ENCODE results near the gene ARL4A. TPM values are rescaled to one million over a fixed set of nuclear protein-coding genes. Genes with fewer than 3 reads are reported as not detected.
"Not testable (repeated sequence)": the region's sequence is repeated elsewhere in the genome, so short reads cannot be mapped to it uniquely, and the experiment has no call there.

The ARL4A gene, protein sequence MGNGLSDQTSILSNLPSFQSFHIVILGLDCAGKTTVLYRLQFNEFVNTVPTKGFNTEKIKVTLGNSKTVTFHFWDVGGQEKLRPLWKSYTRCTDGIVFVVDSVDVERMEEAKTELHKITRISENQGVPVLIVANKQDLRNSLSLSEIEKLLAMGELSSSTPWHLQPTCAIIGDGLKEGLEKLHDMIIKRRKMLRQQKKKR
- total RNA-seq, result 10.1 TPM
- long read RNA-seq, partial matches to known transcripts, result 0 of 3 reads
- long read RNA-seq, other reads (novel, unspliced or antisense), result 0 of 3 reads

DNA sequence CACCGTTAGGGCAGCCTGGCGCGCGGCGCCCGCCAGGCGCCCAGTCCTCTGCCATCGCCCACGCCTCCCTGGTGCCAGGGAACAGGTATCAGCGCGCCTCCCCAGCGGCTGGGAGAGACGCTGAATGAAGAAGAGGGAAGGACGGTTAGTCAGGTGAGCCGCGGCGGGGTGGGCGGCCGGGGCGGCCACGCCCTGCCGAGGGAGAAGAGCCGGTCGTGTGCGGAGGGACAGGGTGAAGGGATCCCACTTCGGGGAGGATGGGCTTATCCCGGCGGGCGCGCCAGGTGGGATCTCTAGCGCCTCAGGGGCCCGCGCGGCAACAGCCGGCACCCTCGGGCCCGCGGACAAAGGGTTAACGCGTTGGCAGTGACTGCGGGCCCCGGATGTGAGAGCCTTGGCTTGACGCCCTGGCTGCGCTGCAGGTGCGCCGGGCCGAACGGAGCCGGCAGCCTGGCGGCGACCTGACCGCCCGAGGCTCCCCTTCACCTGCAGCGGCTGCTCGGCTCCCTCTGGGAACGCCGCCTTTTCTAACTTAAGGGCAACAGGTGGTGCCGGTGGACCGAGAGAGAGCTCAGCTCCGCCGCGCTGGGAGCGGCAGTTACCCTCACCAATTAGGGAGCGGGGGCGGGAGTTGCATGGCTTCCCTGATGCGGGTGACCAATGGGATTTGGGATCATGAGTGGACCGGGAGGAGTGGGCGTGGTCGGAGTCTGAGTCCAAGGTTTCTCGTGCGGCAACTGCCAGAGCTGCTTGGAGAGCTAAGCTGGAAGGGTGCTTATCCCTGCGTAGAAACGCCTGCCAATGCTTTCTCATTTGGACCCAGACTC, at the start of gene ARL4A:
Gene ARL4A (plus strand): TSS at position 743 of the 827 bp plus-strand sequence. CDS start 622 bp downstream, outside the sequence.
- DNase-seq (ENCODE audit: missing footprints) (peak; percentile 98), ATAC-seq (peak; percentile 97)
- intact Hi-C loops (cut with DNase I), result loop anchor here (2.0 to 5.0 kb wide), 7 partner anchors 42 to 576 kb away; no protein-coding TSS in a partner anchor

DNA sequence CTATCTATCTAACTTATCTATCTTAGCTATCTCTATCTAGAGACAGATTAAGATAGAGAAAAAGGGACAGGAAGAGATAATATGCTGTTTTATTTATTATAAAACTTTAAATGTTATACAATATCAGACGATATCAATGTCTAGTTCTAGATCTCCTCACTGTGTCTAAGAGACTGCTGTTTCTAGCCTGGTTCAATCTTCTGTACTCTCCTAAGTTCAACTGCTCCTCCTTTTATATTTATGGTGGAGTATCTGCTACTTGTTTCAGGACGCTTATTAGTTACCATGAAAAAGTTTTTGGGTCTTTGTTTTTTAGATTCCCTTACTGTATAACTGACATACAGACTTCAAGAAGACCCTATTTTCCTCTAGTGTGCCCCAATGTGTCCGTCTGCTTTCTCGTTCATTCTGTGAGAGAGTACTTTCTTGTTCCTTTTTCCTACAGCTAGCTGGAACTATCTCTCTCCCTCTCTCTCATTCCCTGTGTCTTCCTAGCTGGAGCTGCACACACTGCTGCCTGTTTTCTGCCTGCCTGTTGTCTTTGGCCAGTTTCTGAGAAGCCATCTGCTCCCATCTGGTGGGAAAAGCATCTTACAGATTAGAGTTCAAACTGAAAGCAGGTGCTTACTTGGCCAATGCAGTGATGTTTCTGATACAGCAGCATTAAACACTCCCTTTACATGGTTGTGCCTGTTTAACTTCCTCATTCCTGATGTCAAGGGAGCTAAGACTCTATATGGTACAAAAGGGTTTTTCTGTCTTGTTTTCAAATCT, 49.4 kb upstream of the ARL4A start:
- ATAC-seq (peak; percentile 52), DNase-seq (ENCODE audit: missing footprints) (no peak)
- intact Hi-C loops (cut with DNase I), result loop anchor here (2.0 to 5.0 kb wide), 2 partner anchors 49 to 625 kb away; partner anchors contain the start of gene ARL4A

DNA sequence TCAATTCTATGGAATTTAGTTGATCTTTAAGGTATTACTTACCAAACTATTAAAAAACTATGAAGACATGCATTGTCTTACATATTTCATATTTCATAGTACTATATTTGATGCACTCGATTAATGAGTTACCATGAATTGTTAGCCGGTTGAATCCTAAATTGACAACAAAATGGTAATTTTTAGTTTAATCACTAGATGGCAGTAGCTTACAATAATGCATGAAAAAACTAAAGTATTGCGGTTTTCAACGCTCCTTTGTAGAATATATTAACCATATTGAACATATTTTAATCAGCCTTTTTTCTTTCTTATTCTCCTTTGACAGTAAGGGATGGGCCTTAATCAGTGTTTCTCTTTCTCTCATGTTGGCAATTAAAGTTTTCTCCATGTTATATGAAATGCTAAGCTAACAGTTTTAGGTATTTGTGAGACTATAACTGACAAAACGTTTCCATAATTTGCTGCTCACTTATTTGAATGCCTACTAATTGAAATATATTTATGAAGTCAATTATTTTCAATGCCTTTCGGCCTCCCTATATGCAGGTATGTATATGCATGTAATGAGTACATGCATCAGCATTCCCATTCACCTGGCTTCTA, 48.5 kb upstream of the ARL4A start:
- intact Hi-C loops (cut with DNase I), result loop anchor here (2.0 to 5.0 kb wide), 2 partner anchors 48 to 624 kb away; partner anchors contain the start of gene ARL4A
- no peak for ATAC-seq
- no peak for DNase-seq (ENCODE audit: missing footprints)

DNA sequence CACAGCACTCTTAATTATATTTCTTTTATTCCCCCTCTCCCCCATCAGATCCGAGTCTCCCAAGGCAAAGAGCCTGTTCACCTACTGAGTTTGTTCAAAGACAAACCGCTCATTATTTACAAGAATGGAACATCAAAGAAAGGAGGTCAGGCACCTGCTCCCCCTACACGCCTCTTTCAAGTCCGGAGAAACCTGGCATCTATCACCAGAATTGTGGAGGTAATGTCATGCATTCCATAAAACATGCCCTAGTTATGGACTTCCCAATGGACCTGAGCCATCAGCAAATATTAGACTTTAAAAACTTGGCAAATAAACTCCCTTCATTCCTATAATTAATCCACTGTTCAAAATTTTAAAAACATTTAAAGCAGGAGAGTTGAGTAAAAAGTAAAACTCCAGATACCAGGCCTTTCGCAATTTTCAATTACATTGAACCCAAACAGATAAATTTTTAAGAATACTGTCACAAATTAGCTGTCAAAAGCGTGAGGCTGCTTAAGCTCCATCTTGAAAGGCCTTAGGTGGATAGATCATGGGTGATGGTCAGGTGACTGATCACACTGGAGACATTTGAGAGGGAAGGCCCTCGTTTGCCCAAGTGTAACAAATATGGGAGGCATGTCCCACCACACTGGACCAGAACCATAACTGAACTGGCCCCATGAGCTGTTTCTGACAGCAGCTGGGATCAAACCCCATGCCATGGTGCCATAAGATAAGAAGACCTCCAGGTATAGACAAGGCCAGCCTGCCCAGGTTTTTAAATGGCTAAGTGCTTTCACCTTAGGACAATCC, 46.9 kb upstream of the ARL4A start:
- no peak for ATAC-seq
- DNase-seq (ENCODE audit: missing footprints), result no peak
- intact Hi-C loops (cut with DNase I), result no loop called here

DNA sequence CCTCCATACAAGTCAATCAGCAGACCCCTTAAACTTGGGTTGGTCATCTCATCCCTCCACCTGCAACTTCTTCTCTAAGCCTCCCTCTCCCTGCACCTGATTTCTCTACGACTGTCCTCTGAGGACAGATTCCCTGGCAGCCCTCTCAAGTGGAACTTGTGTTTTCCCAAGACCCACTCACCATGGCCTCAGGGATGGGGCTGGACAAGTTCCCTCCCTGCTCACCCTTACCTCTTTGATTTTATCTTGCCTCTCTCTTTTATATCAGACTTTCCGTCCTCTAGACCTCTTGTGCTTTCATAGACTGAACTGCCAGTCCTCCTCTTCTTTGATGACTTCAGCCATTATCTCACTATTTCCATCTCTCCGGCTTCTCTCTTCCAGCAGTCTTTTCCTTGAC, 46.2 kb upstream of the ARL4A start:
- DNase-seq (ENCODE audit: missing footprints) (no peak), ATAC-seq (no peak)
- intact Hi-C loops (cut with DNase I), result no loop called here

DNA sequence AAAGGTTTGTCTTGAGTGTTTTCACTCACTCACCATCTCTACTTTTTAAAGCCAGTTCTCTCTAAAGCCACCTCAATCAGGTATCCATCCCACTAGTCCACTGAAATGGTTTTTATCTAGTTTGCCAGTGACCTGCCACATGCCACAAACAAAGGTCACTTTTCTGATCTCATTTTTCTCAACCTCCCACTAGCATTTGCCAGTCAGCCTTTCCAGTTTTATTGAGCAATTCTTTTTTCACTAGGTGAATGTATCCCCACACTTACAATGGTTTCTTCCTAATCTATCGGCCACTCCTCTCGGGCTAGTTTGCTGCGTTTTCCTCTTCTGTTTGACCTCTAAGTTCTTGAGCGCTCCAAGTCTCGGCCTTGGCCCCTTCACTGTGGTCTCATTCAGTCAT, 44.9 kb upstream of the ARL4A start:
- intact Hi-C loops (cut with DNase I), result no loop called here
- DNase-seq (ENCODE audit: missing footprints), result no peak
- ATAC-seq, result no peak

DNA sequence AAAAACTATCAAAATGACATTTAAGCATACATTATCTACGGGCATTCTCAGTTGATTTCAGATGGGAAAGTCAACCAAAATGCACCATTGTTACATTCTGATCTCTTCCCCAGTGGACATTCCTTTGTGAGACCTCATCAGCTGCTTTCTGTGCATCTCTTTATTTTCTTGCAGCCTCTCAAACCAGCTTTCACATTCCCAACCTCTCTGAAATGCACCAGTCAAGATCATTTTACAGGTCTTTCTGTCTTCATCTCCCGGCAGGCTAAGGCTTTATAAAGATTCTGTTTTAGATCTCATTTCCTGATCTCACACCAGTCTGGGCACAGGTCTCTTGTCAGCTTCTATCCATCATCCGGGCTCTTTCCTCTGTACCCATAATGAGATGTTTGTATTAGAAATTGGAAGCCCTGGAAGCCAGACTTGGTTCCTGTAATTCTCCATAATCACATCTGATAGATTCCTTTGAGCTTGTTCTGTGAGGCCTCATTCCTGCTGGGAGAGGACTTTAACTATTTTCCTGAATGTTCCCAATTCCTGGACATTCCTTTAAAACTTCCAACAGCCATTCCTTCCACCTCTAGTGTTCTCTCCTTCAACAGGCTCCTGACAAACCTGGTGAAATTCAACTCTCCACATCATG, 44.3 kb upstream of the ARL4A start:
- ATAC-seq, result no peak
- no peak for DNase-seq (ENCODE audit: missing footprints)
- intact Hi-C loops (cut with DNase I), result no loop called here

DNA sequence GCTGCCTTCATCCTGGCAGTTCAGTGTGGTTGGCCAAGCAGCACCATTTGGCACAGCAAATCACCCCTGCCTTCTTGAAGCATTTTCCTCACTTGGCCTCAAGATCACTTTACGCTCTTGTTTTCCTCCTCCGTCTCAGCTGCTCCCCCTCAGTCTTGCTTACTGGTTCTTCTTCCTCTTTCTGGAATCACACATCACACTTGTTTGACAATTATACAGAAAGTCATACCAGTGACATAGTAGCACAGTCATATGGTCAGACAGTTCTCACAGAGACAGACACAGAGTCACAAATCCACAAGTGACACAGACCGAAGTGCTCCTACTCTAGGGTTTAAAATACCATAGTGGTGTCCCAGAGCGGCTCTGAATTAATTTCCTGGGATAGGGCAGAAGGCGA, 43.8 kb upstream of the ARL4A start:
- intact Hi-C loops (cut with DNase I), result no loop called here
- DNase-seq (ENCODE audit: missing footprints) (no peak), ATAC-seq (no peak)

DNA sequence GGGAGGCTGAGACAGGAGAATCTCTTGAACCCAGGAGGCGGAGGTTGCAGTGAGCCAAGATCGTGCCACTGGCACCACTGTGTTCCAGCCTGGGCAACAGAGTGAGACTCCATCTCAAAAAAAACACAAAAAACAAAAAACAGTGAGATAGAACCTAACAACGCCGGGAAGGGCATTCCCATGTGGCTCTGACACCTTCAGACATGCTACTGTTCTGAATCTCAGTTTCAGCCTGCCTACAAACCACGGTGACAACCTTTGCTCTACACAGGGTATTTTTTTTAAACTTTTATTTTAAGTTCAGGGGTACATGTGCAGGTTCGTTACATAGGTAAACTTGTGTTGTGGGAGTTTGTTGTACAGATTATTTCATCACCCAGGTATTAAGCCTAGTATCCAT, 42.2 kb upstream of the ARL4A start:
- ATAC-seq; DNase-seq (ENCODE audit: missing footprints); intact Hi-C loops (cut with DNase I): not testable (repeated sequence)

DNA sequence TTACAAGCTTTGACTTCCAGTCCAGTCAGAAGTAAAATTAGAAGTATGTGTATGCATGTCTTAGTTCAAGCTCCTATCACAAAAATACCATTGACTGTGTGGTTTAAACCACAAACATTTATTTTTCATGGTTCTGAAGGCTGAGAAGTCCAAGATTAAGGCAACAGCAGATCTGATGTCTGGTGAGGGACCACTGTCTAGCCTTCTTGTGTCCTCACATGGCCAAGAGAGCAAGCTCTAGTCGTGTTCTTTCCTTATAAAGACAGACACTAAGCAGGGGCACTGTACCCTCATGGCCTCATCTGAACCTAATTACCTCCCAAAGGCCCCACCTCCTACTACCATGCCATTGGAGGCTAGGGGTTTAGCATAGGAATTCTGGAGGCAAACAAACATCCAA, 41.3 kb upstream of the ARL4A start:
- no peak for ATAC-seq
- intact Hi-C loops (cut with DNase I), result no loop called here
- no peak for DNase-seq (ENCODE audit: missing footprints)

DNA sequence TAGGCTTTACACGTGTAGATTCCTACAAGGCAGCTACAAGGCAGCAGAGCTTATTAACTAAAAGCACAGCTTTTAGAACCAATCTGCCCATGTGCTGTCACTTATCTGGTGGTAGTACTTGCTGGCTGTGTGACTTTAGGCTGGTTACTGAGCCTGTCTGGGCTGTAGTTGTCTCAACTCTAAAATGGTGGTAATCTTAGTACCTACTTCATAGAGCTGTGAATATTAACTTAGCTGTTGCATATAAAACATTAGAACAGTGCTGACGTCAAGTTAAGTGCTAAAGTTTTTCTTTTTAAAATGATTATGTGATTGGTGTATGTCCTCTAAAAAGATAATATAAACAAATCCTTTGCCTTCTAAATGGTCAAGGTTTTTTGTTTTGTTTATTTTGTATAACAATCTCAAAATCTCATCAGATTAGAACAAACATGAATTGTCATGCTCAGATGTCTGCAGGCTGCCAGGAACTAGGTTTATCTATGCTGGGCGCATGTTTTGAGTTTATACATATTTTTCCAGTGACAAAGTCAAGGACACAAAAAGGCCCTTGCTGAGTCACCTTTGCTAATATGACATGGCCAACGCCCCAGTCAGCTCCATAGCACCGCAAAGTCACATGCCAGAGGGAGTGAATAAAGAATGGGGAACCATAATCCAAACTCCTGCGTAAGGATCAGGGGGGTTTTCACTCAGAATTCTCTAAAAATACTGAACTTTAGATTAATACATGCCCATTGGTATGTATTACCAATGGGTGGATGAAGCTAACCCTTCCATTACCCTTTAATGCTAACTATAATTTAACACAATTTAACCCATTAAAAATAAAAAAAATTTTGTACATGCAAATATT, 39.8 kb upstream of the ARL4A start:
- intact Hi-C loops (cut with DNase I), result no loop called here
- DNase-seq (ENCODE audit: missing footprints), result no peak
- ATAC-seq, result no peak

DNA sequence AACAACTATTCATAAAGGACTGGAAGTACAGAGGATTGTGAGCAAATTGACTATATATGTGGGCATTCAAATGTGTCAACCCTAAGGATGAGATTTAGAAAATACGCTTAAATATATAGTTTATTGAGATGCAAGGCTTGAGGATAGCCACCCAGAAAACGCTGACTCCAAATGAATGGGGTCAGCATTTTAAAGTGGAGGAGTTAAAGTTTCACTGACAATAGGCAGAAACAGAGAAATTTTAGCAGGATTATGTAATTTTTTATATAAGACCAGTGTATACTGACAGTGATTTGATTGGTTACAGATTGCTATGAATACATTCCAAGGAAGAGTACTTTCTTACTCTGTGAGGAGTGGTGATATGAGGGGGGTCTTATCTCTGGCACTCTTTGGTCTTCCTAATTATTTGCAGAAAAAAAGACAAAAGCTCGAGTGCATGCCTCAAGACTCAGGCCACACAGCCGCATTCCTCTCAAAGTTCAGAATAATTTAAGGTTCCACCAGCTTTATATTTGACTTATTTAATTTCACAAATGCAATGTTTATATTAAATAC, 38.6 kb upstream of the ARL4A start:
- ATAC-seq (no peak), DNase-seq (ENCODE audit: missing footprints) (no peak)
- intact Hi-C loops (cut with DNase I), result no loop called here

DNA sequence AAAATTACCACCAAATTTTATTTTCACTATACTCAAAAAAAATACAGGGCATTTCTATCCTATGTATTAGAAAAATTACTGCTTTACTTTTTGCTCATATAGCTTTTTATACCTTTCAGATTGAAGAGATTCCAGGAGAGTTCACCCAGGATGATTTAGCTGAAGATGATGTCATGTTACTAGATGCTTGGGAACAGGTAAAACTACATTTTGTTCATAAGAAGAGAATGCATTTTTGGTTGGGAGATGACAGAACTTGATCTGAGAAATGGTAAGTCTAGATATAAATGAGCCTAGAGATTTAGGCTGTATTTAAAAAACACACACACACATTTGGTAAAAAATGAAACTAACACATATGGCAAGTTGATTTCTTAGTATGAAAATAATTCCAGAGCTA, 38.1 kb upstream of the ARL4A start:
- no peak for ATAC-seq
- intact Hi-C loops (cut with DNase I), result no loop called here
- DNase-seq (ENCODE audit: missing footprints), result no peak

DNA sequence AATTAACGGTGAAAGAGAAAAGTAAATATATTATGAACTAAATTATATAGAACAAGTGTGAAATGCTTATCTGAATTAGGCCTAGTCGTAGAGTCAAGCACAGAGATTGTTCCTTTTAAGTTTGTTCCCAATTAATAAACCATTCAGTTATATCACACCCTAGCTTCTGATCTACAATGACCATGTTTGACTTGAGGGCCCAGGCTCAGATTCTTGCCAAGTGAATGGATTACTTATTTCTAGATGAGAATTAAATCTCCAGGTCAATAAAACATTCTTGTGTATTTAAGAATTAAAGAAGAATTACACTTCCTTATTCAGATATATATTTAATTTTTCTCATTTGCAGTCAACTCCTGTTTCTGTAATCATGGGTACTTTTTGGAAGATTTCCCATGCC, 37.4 kb upstream of the ARL4A start:
- intact Hi-C loops (cut with DNase I), result no loop called here
- ATAC-seq (no peak), DNase-seq (ENCODE audit: missing footprints) (no peak)

DNA sequence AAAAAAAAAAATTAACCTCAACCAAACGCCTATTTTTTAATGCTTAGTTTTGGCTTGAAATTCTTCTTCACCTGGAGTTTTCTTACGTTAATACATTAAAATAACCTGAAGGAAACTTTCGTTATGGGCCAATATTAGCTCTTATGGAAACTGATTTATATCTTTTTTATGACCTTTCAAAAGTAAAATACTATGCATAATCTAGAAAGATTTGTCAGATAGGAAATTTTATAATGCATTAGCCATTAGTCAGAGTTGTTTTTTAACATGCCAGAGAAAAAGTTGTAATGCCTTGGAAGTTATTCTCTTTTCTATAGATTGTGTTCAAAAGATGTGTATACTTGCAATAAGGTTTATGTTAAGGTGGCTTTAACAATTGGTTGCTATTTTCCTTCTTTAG, 34.3 kb upstream of the ARL4A start:
- ATAC-seq (no peak), DNase-seq (ENCODE audit: missing footprints) (no peak)
- intact Hi-C loops (cut with DNase I), result no loop called here

DNA sequence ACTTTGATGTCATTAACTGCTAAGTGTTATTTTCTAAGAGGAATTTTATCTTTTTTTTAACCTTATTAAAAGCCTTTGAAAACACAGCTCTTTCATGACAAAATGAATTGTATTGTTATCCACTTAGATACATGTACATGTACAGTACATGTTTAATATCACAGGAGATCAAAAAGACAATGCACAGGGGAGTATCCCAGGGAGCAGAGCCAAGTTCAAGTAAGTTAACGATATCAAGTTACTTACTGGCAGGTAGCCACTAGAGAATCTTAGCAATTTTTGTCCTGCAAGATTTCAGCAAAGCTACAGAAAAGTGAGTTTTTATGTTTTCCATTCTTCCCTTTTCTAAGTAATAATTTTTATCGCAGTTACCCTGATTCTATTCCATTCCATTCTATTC, 33.9 kb upstream of the ARL4A start:
- ATAC-seq (no peak), DNase-seq (ENCODE audit: missing footprints) (no peak)
- intact Hi-C loops (cut with DNase I), result no loop called here

DNA sequence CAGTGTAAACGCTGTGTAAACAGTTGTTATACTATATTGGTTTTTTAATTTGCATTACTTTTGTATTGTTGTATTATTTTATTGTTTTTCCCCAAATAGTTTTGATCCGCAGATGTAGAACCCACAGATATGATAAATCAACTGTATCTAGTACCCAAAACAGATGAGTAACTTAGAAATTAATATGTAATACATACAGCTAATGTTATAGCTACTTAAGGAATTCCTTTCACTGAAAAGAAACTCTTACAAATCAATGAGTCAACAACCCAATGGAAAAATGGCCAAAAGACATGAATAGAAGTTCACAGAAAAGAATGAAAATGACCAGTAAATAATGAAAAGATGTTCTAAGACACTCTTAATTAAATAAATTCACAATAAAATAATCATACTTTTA, 32.3 kb upstream of the ARL4A start:
- intact Hi-C loops (cut with DNase I), result no loop called here
- no peak for DNase-seq (ENCODE audit: missing footprints)
- no peak for ATAC-seq

Measured in Right ventricle myocardium inferior (tissue), 1 donor.